IPS DF 6.9 (cell line): ENCODE measurements around the gene ONECUT3.

Experiments used
- DNase-seq: peaks from one replicate; pipeline ENCODE4 v3.0.0-alpha.2; 2013; ENCODE audit warnings: low read depth, low spot score
- H3K27ac ChIP-seq: one replicate; pipeline ENCODE4 v1.5.1; 2013; ENCODE audit warnings: low read length, control low read depth
- H3K27me3 ChIP-seq: 2 replicates; pipeline ENCODE4 v1.6.1; 2013; ENCODE audit warnings: mild to moderate bottlenecking, low read length; ENCODE audit not compliant: control insufficient read depth, insufficient read depth
- H3K36me3 ChIP-seq: 2 replicates; pipeline ENCODE4 v1.6.1; 2013; ENCODE audit warnings: low read length; ENCODE audit not compliant: control insufficient read depth, insufficient read depth
- H3K4me1 ChIP-seq: 2 replicates; pipeline ENCODE4 v1.6.1; 2013; ENCODE audit warnings: low read length; ENCODE audit not compliant: control insufficient read depth, insufficient read depth
- H3K4me3 ChIP-seq: 2 replicates; pipeline ENCODE4 v1.5.1; 2013; ENCODE audit warnings: mild to moderate bottlenecking, low read length
- H3K9me3 ChIP-seq: 2 replicates; pipeline ENCODE4 v1.6.1; 2013; ENCODE audit warnings: low read length, inconsistent platforms; ENCODE audit not compliant: control insufficient read depth, insufficient read depth
- WGBS: extraction: QIAGEN DNeasy Blood & Tissue Kit; methylation state at CpG from one replicate; pipeline ENCODE4 v1.1.7; 2013; ENCODE audit warnings: mixed read lengths, missing lambda C conversion rate; ENCODE audit not compliant: insufficient read length, insufficient coverage; 5-methylcytosine and 5-hydroxymethylcytosine counted together

The ONECUT3 gene

GRCh38 chr19:1825909-1826556 lies 72.7 kb downstream of the ONECUT3 start:
- H3K27ac ChIP-seq = no peak overlapping the region
- H3K9me3 ChIP-seq = no peaks in the 10 kb centered on the region
- no peak overlapping the region for H3K4me3 ChIP-seq
- DNase-seq = peak; percentile 81
- H3K4me1 ChIP-seq = peaks cover 3% of the 10 kb centered on the region; the same call in 1 of the 2 replicates
- H3K36me3 ChIP-seq = peaks cover 21% of the 10 kb centered on the region
- WGBS = no CpG with 5 or more reads among the region's 15 CpGs
- H3K27me3 ChIP-seq = no peaks in the 10 kb centered on the region

GRCh38 chr19:1826557-1827521 lies 73.5 kb downstream of the ONECUT3 start:
- no peak overlapping the region for H3K27ac ChIP-seq
- no peak for DNase-seq
- peaks cover 3% of the 10 kb centered on the region; the same call in 1 of the 2 replicates for H3K4me1 ChIP-seq
- no CpG with 5 or more reads among the region's 63 CpGs for whole genome bisulfite sequencing
- no peaks in the 10 kb centered on the region for H3K27me3 ChIP-seq
- H3K36me3 ChIP-seq = peaks cover 14% of the 10 kb centered on the region
- no peak overlapping the region for H3K4me3 ChIP-seq
- no peaks in the 10 kb centered on the region for H3K9me3 ChIP-seq

- Histone ChIP-seq H3K36me3 (peaks cover 9% of the 10 kb centered on the region), H3K27ac (no peak overlapping the region), H3K9me3 (no peaks in the 10 kb centered on the region), H3K27me3 (no peaks in the 10 kb centered on the region), H3K4me3 (no peak overlapping the region), H3K4me1 (peaks cover 3% of the 10 kb centered on the region; the same call in 1 of the 2 replicates)
- WGBS = no CpG with 5 or more reads among the region's 41 CpGs
- no peak for DNase-seq
These were observed 74.4 kb downstream of the ONECUT3 start for GRCh38 chr19:1827566-1828278.

GRCh38 chr19:1828279-1829238 lies 75.3 kb downstream of the ONECUT3 start:
- WGBS = no CpG with 5 or more reads among the region's 57 CpGs
- no peak for DNase-seq
- Histone ChIP-seq H3K4me1 (peaks cover 3% of the 10 kb centered on the region; the same call in 1 of the 2 replicates), H3K27me3 (no peaks in the 10 kb centered on the region), H3K36me3 (peaks cover 9% of the 10 kb centered on the region), H3K9me3 (no peaks in the 10 kb centered on the region), H3K27ac (no peak overlapping the region), H3K4me3 (no peak overlapping the region)

GRCh38 chr19:1829958-1830357 lies 76.7 kb downstream of the ONECUT3 start:
- no CpG with 5 or more reads among the region's 11 CpGs for WGBS
- Histone ChIP-seq H3K4me3 (no peak overlapping the region), H3K27me3 (no peaks in the 10 kb centered on the region), H3K4me1 (peaks cover 3% of the 10 kb centered on the region; the same call in 1 of the 2 replicates), H3K27ac (no peak overlapping the region), H3K36me3 (peaks cover 7% of the 10 kb centered on the region; the same call in 1 of the 2 replicates), H3K9me3 (no peaks in the 10 kb centered on the region)
- no peak for DNase-seq

- DNase-seq = no peak
- Histone ChIP-seq H3K4me1 (peaks cover 3% of the 10 kb centered on the region; the same call in 1 of the 2 replicates), H3K36me3 (peaks cover 7% of the 10 kb centered on the region; the same call in 1 of the 2 replicates), H3K4me3 (no peak overlapping the region), H3K27ac (no peak overlapping the region), H3K9me3 (no peaks in the 10 kb centered on the region), H3K27me3 (no peaks in the 10 kb centered on the region)
- WGBS = no CpG with 5 or more reads among the region's 15 CpGs
These were observed 77.3 kb downstream of the ONECUT3 start for GRCh38 chr19:1830568-1830967.
